Activated CD8-positive, alpha-beta memory T cell treated with anti-CD3 and anti-CD28 coated beads, Interleukin-2, amount 10 ng/mL, durations not matched to agents 7 days and 5 days (primary cell): ENCODE measurements around the gene VN1R5. TPM values are rescaled to one million over a fixed set of nuclear protein-coding genes. Genes with fewer than 3 reads are reported as not detected.

Source experiments
- ATAC-seq: fragments of 150-1000 bp; cut with Tn5 transposase; one replicate; pipeline ENCODE4 v1.10.0; 2021; ENCODE audit warnings: moderate library complexity
- CTCF ChIA-PET: fragments of 350-600 bp; sonication (Branson Sonifier 250); formaldehyde crosslinking; loops from one replicate; lab custom pipeline; 2021; ENCODE audit warnings: antibody characterized with exemption; lab: Charles Lee
- DNase-seq: peaks from one replicate; pipeline ENCODE4 v3.0.0-alpha.2; 2020
- H3K27ac Mint-ChIP-seq: one replicate; pipeline ENCODE4 v1.8.0; 2021; ENCODE audit warnings: mild to moderate bottlenecking, mixed read lengths
- H3K27me3 Mint-ChIP-seq: one replicate; pipeline ENCODE4 v1.8.0; 2021; ENCODE audit warnings: mixed read lengths
- H3K36me3 Mint-ChIP-seq: one replicate; pipeline ENCODE4 v1.8.0; 2021; ENCODE audit warnings: mild to moderate bottlenecking, mixed read lengths
- H3K4me1 Mint-ChIP-seq: one replicate; pipeline ENCODE4 v1.8.0; 2021; ENCODE audit warnings: mixed read lengths
- H3K4me3 Mint-ChIP-seq: one replicate; pipeline ENCODE4 v1.8.0; 2021; ENCODE audit warnings: mild to moderate bottlenecking, moderate library complexity, mixed read lengths
- H3K9me3 Mint-ChIP-seq: one replicate; pipeline ENCODE4 v1.8.0; 2022; ENCODE audit warnings: low read depth, mixed read lengths
- total RNA-seq, 2 experiments: library from RNA; stranded (reverse); gene quantifications; one replicate each; pipeline ENCODE4 v1.2.3, GENCODE V29; 2021

Gene VN1R5
- total RNA-seq, 2 experiments from 2014 or later, result not detected

DNA sequence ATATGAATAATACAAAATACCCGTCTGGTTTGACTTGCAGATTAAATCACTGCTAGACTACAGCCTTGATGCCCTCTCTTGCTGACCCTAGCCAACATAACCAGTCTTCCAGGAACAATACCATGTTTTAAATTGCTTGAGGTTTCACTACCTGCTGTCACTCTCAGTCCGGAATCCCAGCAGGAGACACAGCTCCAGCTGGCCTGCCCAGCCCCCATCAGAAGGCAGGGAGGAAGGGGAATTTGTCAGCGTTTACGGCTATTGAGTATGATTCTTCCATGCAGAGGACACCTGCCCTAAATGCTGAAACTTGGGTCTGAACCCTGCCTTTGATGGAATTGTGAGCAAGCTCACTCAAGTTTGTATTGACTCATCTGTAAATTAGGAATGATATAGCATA is 42.8 kb downstream of the VN1R5 start:
- Mint-ChIP-seq H3K27ac (no peak overlapping the region), H3K9me3 (no peaks in the 10 kb centered on the region), H3K27me3 (no peaks in the 10 kb centered on the region), H3K4me3 (no peak overlapping the region), H3K4me1 (peaks cover 16% of the 10 kb centered on the region), H3K36me3 (peaks cover 15% of the 10 kb centered on the region)
- DNase-seq (no peak), ATAC-seq (no peak)
- CTCF ChIA-PET, result no interaction called here

DNA sequence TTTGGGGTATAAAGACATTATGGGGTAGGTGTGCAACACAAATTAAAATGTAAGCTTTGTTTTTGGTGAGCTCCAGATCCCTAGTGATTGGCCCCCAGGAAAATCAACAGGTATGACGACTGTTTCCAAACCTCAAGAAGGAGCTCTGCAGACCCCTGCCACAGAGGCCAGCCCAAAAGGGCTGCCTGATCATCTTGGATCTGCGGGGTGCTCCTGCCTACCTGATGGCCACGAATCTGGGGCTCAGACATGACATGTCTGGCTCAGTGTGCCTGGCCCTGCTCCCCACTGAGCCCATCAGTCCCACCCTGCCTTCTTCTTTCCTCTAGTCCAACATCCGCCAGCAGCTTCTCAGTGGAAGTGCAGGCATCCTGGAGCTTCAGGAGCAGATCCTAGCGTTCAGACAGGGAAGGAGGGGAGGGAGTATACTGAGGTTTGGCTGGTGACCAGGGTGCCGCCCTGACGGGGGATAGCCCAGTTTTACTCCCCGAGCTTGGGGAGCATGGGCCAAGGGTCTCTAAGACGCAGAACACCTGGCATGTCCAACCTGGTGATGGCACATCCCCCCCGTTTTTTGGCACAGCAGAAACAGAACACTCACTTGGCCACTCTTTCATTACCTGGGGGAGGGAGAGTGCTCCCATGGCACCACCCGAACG is 44.0 kb downstream of the VN1R5 start:
- H3K36me3 Mint-ChIP-seq, result peaks cover 23% of the 10 kb centered on the region
- no peak overlapping the region for H3K27ac Mint-ChIP-seq
- H3K9me3 Mint-ChIP-seq, result no peaks in the 10 kb centered on the region
- no peak overlapping the region for H3K4me3 Mint-ChIP-seq
- H3K27me3 Mint-ChIP-seq, result no peaks in the 10 kb centered on the region
- H3K4me1 Mint-ChIP-seq, result peaks cover 16% of the 10 kb centered on the region
- DNase-seq (no peak), ATAC-seq (no peak)
- CTCF ChIA-PET, result no interaction called here

DNA sequence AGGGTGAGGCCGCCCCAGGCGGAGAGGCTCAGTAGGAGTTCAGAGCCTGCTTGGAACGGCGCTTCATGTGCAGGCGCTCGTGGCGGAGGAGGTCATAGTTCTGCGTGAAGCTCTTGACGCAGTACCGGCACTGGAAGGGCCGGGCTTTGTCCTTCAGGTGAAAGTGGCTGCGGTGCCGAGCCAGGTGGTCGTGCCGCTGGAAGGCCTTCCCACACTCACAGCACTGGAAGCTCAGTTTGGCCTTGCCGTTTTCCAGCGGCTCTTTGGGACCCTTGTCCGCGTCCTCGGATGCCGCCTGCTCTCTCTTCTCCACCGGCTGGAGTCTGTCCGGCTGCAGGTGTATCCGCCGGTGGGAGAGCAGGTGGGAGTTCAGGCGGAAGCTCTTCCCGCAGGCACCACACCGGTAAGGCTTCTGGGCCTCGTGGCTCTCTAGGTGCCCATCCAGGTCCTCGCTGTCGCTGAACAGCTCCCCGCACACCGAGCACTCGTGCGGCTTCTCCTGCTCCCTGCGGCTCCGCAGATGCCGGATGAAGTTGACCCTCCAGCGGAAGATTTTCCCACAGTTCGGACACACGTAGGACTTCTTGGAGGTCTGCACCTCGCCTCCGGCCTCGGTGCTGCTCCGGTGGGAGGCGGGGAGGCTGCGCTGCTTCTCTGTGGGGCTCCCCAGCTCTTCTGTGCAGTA is 44.8 kb downstream of the VN1R5 start:
- Mint-ChIP-seq H3K27me3 (no peaks in the 10 kb centered on the region), H3K36me3 (peaks cover 25% of the 10 kb centered on the region), H3K4me1 (peaks cover 16% of the 10 kb centered on the region), H3K4me3 (no peak overlapping the region), H3K27ac (no peak overlapping the region), H3K9me3 (no peaks in the 10 kb centered on the region)
- DNase-seq (no peak), ATAC-seq (no peak)
- CTCF ChIA-PET, result no interaction called here

DNA sequence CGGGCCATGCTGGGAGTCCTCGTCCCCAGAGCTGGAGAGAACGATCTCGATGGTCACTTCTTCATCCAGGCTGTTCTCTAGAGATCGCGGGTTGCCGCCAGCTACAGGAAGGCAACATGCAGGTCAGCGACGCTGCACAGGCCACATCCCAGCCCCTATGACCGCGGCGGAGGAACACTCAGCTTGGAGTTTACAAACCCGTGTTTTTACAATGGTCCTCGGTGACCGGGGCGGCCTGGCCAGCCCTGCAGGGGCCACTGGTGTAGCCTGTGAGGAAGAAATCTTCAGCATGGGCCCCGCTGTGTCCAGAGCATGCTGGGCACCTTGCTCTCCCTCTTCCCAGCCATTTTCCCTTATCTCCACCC is 45.3 kb downstream of the VN1R5 start:
- no peaks in the 10 kb centered on the region for H3K27me3 Mint-ChIP-seq
- no peak overlapping the region for H3K4me3 Mint-ChIP-seq
- H3K9me3 Mint-ChIP-seq, result no peaks in the 10 kb centered on the region
- H3K27ac Mint-ChIP-seq, result no peak overlapping the region
- CTCF ChIA-PET, result no interaction called here
- H3K36me3 Mint-ChIP-seq, result peaks cover 25% of the 10 kb centered on the region
- H3K4me1 Mint-ChIP-seq, result peaks cover 16% of the 10 kb centered on the region
- DNase-seq (no peak), ATAC-seq (no peak)

DNA sequence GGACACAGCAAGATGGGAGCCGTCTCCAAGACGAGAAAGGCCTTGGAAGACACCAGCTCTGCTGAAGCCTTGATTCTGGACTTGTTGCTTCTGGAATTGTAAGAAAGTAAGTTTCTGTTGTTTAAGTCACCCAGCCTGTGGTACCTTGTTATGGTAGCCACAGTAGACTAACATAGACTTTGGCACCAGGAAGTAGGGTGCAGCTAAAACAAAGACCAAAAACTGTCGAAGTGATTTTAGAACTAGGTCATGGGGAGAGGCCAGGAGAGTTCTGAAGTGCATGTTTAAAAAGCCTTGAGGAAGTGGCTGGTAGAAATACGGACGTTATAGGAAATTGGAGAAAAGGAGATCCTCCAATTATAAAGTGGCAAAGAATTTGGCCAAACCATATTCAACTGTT is 47.3 kb downstream of the VN1R5 start:
- ATAC-seq, result no peak
- Mint-ChIP-seq H3K4me3 (no peak overlapping the region), H3K27me3 (no peaks in the 10 kb centered on the region), H3K9me3 (no peaks in the 10 kb centered on the region), H3K4me1 (peaks cover 5% of the 10 kb centered on the region), H3K36me3 (peaks cover 31% of the 10 kb centered on the region), H3K27ac (no peak overlapping the region)
- CTCF ChIA-PET, result no interaction called here
- no peak for DNase-seq

DNA sequence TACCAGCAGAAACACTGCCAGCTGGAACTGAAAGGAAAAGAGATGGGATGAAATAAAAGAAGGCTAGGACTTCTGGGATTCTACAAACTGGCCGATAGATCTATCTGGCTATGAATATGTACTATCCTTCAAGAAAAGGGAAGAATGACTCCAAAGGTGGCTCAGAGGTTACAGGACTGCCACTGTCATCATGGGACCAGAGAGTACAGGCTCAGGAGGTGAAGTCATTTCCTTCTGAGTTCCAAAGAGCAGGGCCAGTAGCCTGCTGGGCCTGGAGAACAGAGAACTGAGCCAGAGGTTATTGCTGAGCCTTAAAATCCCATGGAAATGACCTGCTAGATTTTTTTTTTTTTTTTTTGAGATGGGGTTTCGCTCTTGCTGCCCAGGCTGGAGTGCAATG is 48.2 kb downstream of the VN1R5 start:
- Mint-ChIP-seq H3K36me3 (peaks cover 35% of the 10 kb centered on the region), H3K4me1 (no peaks in the 10 kb centered on the region), H3K4me3 (no peak overlapping the region), H3K9me3 (no peaks in the 10 kb centered on the region), H3K27me3 (no peaks in the 10 kb centered on the region), H3K27ac (no peak overlapping the region)
- no peak for DNase-seq
- no peak for ATAC-seq
- CTCF ChIA-PET, result interaction anchor here (0.7 kb wide), 1 partner anchor 85 kb away, joined by 3 read pairs; no protein-coding TSS in a partner anchor

Other genes with a start within 250 kb of the VN1R5 start
- gene ZNF695, start 248.0 kb upstream of the VN1R5 start, total RNA-seq, result under 1 TPM; 0.23 to 0.82 TPM
- 1 to 10 TPM; 1.0 to 1.3 TPM for gene ZNF670, start 177.3 kb upstream of the VN1R5 start, total RNA-seq
- 1 to 10 TPM; 8.2 to 9.2 TPM for gene ZNF669, start 151.7 kb upstream of the VN1R5 start, total RNA-seq
- 10 to 100 TPM; 15.0 to 18.6 TPM for gene ZNF124, start 84.1 kb upstream of the VN1R5 start, total RNA-seq
- 10 to 100 TPM; 19.5 to 20.7 TPM for gene ZNF496, start 75.8 kb downstream of the VN1R5 start, total RNA-seq
- gene NLRP3, start 160.1 kb downstream of the VN1R5 start, total RNA-seq, result under 1 TPM; 0.33 to 0.44 TPM
- not detected for gene OR2B11, start 202.0 kb downstream of the VN1R5 start, total RNA-seq